OCI-LY1 (cell line): ENCODE data around the gene PTCD3.

ENCODE experiments used
- H2AFZ ChIP-seq: fragments of 200-600 bp; sonication (generic), shearing (Covaris generic); 2 replicates; pipeline ENCODE4 v1.6.0; 2014; ENCODE audit warnings: antibody characterized with exemption, mild to moderate bottlenecking, low read length
- H3F3A ChIP-seq: fragments of 200-600 bp; sonication (generic), shearing (Covaris generic); 2 replicates; pipeline ENCODE4 v1.6.0; 2014; ENCODE audit warnings: mild to moderate bottlenecking, antibody characterized with exemption, low read length, moderate library complexity; ENCODE audit not compliant: insufficient read depth
- H3K27ac ChIP-seq: fragments of 200-600 bp; sonication (generic); 2 replicates; pipeline ENCODE4 v1.5.1; 2014; ENCODE audit warnings: low read length, mixed run types, mild to moderate bottlenecking, low read depth; ENCODE audit not compliant: poor library complexity, severe bottlenecking
- H3K27me3 ChIP-seq: fragments of 200-600 bp; sonication (generic); 2 replicates; pipeline ENCODE4 v1.6.0; 2014; ENCODE audit warnings: antibody characterized with exemption, mild to moderate bottlenecking, low read length, moderate library complexity; ENCODE audit not compliant: insufficient read depth
- H3K36me3 ChIP-seq: fragments of 200-600 bp; sonication (generic); 2 replicates; pipeline ENCODE4 v1.6.1; 2014; ENCODE audit warnings: mild to moderate bottlenecking, antibody characterized with exemption, low read length, moderate library complexity, mixed read lengths; ENCODE audit not compliant: insufficient read depth
- H3K4me1 ChIP-seq: fragments of 200-600 bp; sonication (generic); 2 replicates; pipeline ENCODE4 v1.5.1; 2014; ENCODE audit warnings: mild to moderate bottlenecking, low read length, moderate library complexity; ENCODE audit not compliant: insufficient read depth, severe bottlenecking
- H3K4me2 ChIP-seq: fragments of 200-600 bp; sonication (generic), shearing (Covaris generic); 2 replicates; pipeline ENCODE4 v1.6.1; 2014; ENCODE audit warnings: low read length
- H3K4me3 ChIP-seq: fragments of 200-600 bp; sonication (generic); 2 replicates; pipeline ENCODE4 v1.5.1; 2014; ENCODE audit warnings: low read length, low read depth, mild to moderate bottlenecking, mixed read lengths; ENCODE audit not compliant: poor library complexity, severe bottlenecking
- H3K79me2 ChIP-seq: fragments of 200-600 bp; shearing (Covaris generic); 2 replicates; pipeline ENCODE4 v1.6.1; 2016; ENCODE audit warnings: mixed run types, low read length, mixed read lengths; ENCODE audit not compliant: insufficient read depth
- H3K9ac ChIP-seq: fragments of 200-600 bp; sonication (generic), shearing (Covaris generic); 2 replicates; pipeline ENCODE4 v1.6.1; 2014; ENCODE audit warnings: mild to moderate bottlenecking, low read length, mixed read lengths
- H3K9me2 ChIP-seq: fragments of 200-600 bp; sonication (generic), shearing (Covaris generic); 2 replicates; pipeline ENCODE4 v1.6.1; 2014; ENCODE audit warnings: low read depth, mild to moderate bottlenecking, low read length, mixed read lengths
- H3K9me3 ChIP-seq: fragments of 200-600 bp; shearing (Covaris generic); 2 replicates; pipeline ENCODE4 v1.6.1; 2014; ENCODE audit warnings: low read length, mixed read lengths
- H4K20me1 ChIP-seq: fragments of 200-600 bp; sonication (generic), shearing (Covaris generic); 2 replicates; pipeline ENCODE4 v1.6.0; 2016; ENCODE audit warnings: mild to moderate bottlenecking, low read length; ENCODE audit not compliant: insufficient read depth
- EZH2 ChIP-seq: fragments of 200-600 bp; sonication (generic), shearing (Covaris generic); IDR thresholded peaks from 2 replicates; pipeline ENCODE4 v1.8.0; 2017; ENCODE audit warnings: borderline replicate concordance, mixed run types, mild to moderate bottlenecking, antibody characterized with exemption, low read length, moderate library complexity, mixed read lengths
- TF ChIP-seq, protein P1 (sequence below): fragments of 200-600 bp; sonication (generic), shearing (Covaris generic); IDR thresholded peaks from 2 replicates; pipeline ENCODE4 v1.5.1; 2017; ENCODE audit warnings: mild to moderate bottlenecking, antibody characterized with exemption, low read length, moderate library complexity, mixed read lengths

PTCD3 gene

DNA sequence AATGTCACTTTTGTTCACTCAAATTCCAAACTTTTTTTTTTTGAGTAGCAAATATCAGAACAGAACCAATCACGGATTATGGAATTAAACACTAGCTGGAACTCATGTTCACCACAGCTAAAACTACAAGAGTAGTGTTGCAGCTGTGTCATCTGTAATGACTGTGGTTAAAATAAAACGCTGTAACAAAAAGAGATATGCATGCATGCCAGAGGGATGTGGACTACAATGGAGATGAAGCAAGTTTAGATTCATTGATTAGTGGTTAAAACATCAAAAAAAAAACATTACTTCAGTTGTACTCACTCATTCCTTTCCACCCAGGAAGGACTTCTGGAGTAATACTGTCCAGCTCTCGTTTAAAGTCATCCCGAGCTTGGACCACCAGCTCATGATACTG is 52.3 kb downstream of the PTCD3 start:
- H3K4me1 ChIP-seq = no peaks in the 10 kb centered on the region
- no peak for TF ChIP-seq EZH2
- TF ChIP-seq, protein P1, sequence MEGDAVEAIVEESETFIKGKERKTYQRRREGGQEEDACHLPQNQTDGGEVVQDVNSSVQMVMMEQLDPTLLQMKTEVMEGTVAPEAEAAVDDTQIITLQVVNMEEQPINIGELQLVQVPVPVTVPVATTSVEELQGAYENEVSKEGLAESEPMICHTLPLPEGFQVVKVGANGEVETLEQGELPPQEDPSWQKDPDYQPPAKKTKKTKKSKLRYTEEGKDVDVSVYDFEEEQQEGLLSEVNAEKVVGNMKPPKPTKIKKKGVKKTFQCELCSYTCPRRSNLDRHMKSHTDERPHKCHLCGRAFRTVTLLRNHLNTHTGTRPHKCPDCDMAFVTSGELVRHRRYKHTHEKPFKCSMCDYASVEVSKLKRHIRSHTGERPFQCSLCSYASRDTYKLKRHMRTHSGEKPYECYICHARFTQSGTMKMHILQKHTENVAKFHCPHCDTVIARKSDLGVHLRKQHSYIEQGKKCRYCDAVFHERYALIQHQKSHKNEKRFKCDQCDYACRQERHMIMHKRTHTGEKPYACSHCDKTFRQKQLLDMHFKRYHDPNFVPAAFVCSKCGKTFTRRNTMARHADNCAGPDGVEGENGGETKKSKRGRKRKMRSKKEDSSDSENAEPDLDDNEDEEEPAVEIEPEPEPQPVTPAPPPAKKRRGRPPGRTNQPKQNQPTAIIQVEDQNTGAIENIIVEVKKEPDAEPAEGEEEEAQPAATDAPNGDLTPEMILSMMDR = no peak
- H3K36me3 ChIP-seq = peaks cover 89% of the 10 kb centered on the region
- H3K9me3 ChIP-seq = no peaks in the 10 kb centered on the region
- H3K27ac ChIP-seq = no peak overlapping the region
- H4K20me1 ChIP-seq = no peaks in the 10 kb centered on the region
- H3K4me2 ChIP-seq = no peak overlapping the region
- H3K4me3 ChIP-seq = no peak overlapping the region
- no peak overlapping the region for H3K9ac ChIP-seq
- H3F3A ChIP-seq = no peaks in the 10 kb centered on the region
- no peaks in the 10 kb centered on the region for H3K27me3 ChIP-seq
- no peak overlapping the region for H2AFZ ChIP-seq
- no peaks in the 10 kb centered on the region for H3K9me2 ChIP-seq
- H3K79me2 ChIP-seq = no peaks in the 10 kb centered on the region

DNA sequence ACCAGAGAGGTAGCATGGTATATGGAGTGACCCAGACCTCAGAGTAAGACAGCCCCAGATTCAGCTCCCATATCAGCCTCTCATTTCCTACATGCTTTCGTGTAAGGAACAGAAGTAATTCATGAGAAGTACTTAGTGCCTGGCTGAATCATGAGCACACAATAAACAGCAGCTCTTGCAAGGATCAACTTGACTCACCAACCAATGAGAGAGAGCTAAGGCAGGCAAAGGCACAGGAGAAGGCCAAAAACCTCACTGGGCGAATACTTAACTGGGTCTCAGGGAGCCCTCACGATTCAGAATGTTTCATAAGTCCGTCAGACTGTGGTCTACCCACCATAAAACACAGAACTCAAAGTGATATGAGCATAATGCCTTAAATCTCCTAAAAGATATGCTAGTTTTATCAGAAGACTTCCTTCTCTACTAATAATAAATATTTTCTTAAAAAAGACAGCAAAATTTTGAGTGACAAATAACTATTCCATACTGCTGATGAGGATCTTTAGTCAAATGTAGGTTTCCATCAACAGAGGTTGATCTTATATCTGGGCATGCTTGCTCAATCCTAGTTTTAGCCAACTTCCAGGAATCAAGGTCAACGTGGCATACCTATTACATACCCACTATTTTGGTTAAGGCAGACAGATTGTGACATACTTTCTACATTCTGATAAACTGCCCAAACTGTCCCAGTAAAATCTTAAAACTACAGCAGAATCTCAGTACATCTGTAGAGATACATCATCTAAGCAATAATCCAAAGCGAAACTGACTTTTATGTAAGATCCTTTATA is 54.3 kb downstream of the PTCD3 start:
- Histone ChIP-seq H2AFZ (no peak overlapping the region), H3K4me2 (no peak overlapping the region), H3F3A (no peaks in the 10 kb centered on the region), H3K27ac (no peak overlapping the region), H3K4me1 (no peaks in the 10 kb centered on the region), H3K9me2 (no peaks in the 10 kb centered on the region), H4K20me1 (no peaks in the 10 kb centered on the region), H3K4me3 (no peak overlapping the region), H3K9me3 (no peaks in the 10 kb centered on the region), H3K36me3 (peaks cover 93% of the 10 kb centered on the region), H3K27me3 (no peaks in the 10 kb centered on the region), H3K9ac (no peak overlapping the region), H3K79me2 (no peaks in the 10 kb centered on the region)
- no peak for TF ChIP-seq EZH2
- TF ChIP-seq, protein P1 = no peak

GRCh38 chr2:86170449-86170848 is 64.4 kb downstream of the PTCD3 start:
- Histone ChIP-seq H3K4me1 (no peaks in the 10 kb centered on the region), H3K4me3 (no peak overlapping the region), H3K9me2 (no peaks in the 10 kb centered on the region), H3K79me2 (no peaks in the 10 kb centered on the region), H2AFZ (no peak overlapping the region), H4K20me1 (no peaks in the 10 kb centered on the region), H3F3A (no peaks in the 10 kb centered on the region), H3K4me2 (no peak overlapping the region), H3K36me3 (peaks cover 87% of the 10 kb centered on the region), H3K9ac (no peak overlapping the region), H3K9me3 (no peaks in the 10 kb centered on the region), H3K27me3 (no peaks in the 10 kb centered on the region), H3K27ac (no peak overlapping the region)
- TF ChIP-seq, protein P1 = no peak
- TF ChIP-seq EZH2 = no peak
